Spleen (tissue), 11 donors: Measurements from ENCODE around the gene EEF1AKMT3. TPM values are rescaled to one million over a fixed set of nuclear protein-coding genes. Genes with fewer than 3 reads are reported as not detected.
A peak's percentile ranks its signal among the peaks of the same experiment; 100 is the strongest.

Experiments used
- DNase-seq: peaks from one replicate; pipeline ENCODE4 v3.0.0-alpha.2; 2020
- H3K27ac ChIP-seq, 8 donors: fragments of 200-600 bp; sonication (generic) in 7 of 8; 1 replicate in 4 of 8; 2 replicates in 4 of 8; pipeline versions ENCODE4 v1.5.0 to v1.8.0; 2016 to 2021; ENCODE audit warnings: inconsistent platforms in 4 of 8, mild to moderate bottlenecking in 4 of 8, moderate library complexity in 1 of 8
- H3K27me3 ChIP-seq, 7 donors: fragments of 200-600 bp; sonication (generic) in 6 of 7; replicated peaks in 1 of 7; 1 replicate in 4 of 7; 2 replicates in 3 of 7; pipeline versions ENCODE4 v1.5.0 to v1.8.0; 2016 to 2021; ENCODE audit warnings: inconsistent platforms in 3 of 7, mild to moderate bottlenecking in 1 of 7
- H3K36me3 ChIP-seq, 6 donors: fragments of 200-600 bp; sonication (generic) in 5 of 6; 1 replicate in 4 of 6; 2 replicates in 2 of 6; pipeline versions ENCODE4 v1.5.0 to v1.8.0; 2016 to 2021; ENCODE audit warnings: inconsistent platforms in 2 of 6
- H3K4me1 ChIP-seq, 6 donors: fragments of 200-600 bp; sonication (generic) in 5 of 6; 1 replicate in 3 of 6; 2 replicates in 3 of 6; pipeline versions ENCODE4 v1.5.0 to v1.8.0; 2016 to 2021; ENCODE audit warnings: inconsistent platforms in 3 of 6
- H3K4me3 ChIP-seq, 8 donors: fragments of 200-600 bp; sonication (generic) in 7 of 8; 1 replicate in 4 of 8; 2 replicates in 4 of 8; pipeline versions ENCODE4 v1.5.0 to v1.8.0; 2016 to 2021; ENCODE audit warnings: inconsistent platforms in 4 of 8, mild to moderate bottlenecking in 4 of 8, moderate library complexity in 2 of 8
- H3K9me3 ChIP-seq, 8 donors: fragments of 200-600 bp; sonication (generic) in 7 of 8; 1 replicate in 4 of 8; 2 replicates in 4 of 8; pipeline versions ENCODE4 v1.5.0 to v1.8.0; 2016 to 2021; ENCODE audit warnings: inconsistent platforms in 4 of 8
- POLR2A ChIP-seq, 3 donors: fragments of 450-650 bp; IDR thresholded peaks; one replicate each; pipeline ENCODE4 v1.5.1; 2017; ENCODE audit warnings: antibody characterized with exemption in 3 of 3, mild to moderate bottlenecking in 1 of 3
- POLR2AphosphoS5 ChIP-seq, 3 donors: sonication (generic); formaldehyde crosslinking; IDR thresholded peaks; one replicate each; pipeline ENCODE4 v1.5.1; 2017; ENCODE audit warnings: antibody characterized with exemption in 3 of 3
- WGBS, 5 donors: extraction: QIAGEN DNeasy Blood & Tissue Kit in 3 of 5; methylation state at CpG; one replicate each; pipeline versions ENCODE4 v1.1.5 to v1.1.7; 2013 to 2018; 5-methylcytosine and 5-hydroxymethylcytosine counted together
- intact Hi-C: fragments of 100-400 bp; cut with DNase I; formaldehyde crosslinking; loops from one replicate; pipeline ENCODE4 v1.15.0; 2023; ENCODE audit warnings: low total_unique reads
- polyA plus RNA-seq, 3 donors: library from polyadenylated mRNA; stranded (reverse); fragments of 200-250 nt; gene quantifications; one replicate each; pipeline ENCODE4 v1.2.1, GENCODE V29; 2013
- total RNA-seq, 7 donors: library from RNA; depleted of rRNA in 3 of 7; stranded (reverse); fragments of >200 nt in 3 of 7; fragmentation: NEBNext Ultra II Directional in 4 of 7; extraction: Animal tissue kit (Norgen Biotek cat#: 25700) in 4 of 7; gene quantifications; one replicate each; pipeline versions ENCODE4 v1.1.0 to v1.2.1, GENCODE V29; 2016 to 2021
- TF ChIP-seq, protein P1 (sequence below), 11 experiments: fragments of 200-600 bp in 7 of 11; fragments of 450-650 bp in 4 of 11; sonication (generic) in 4 of 11; IDR thresholded peaks in 8 of 11; conservative IDR thresholded peaks in 3 of 11; 1 replicate in 7 of 11; 2 replicates in 4 of 11; pipeline versions ENCODE4 v1.4.0 to v1.8.0; 2016 to 2021; ENCODE audit warnings: antibody characterized with exemption in 11 of 11, inconsistent platforms in 4 of 11, mild to moderate bottlenecking in 1 of 11
- donor health status: healthy with polysubstance abuse.
- donor health status: DM: no; HTN: no; CAD: no; lungs with moderate emphysema.
- donor health status: DM: no; HTN: no; CAD: no.
- donor health status: Bipolar disorder and iron deficiency.
- donor health status: healthy.
- donor health status: DM: no; HTN: no; CAD: no.
- donor health status: DM: yes; HTN: yes; CAD: no.

EEF1AKMT3 gene
- total and polyA plus RNA-seq, 10 donors: 1.2 to 9.5 (median 4.4) TPM

DNA sequence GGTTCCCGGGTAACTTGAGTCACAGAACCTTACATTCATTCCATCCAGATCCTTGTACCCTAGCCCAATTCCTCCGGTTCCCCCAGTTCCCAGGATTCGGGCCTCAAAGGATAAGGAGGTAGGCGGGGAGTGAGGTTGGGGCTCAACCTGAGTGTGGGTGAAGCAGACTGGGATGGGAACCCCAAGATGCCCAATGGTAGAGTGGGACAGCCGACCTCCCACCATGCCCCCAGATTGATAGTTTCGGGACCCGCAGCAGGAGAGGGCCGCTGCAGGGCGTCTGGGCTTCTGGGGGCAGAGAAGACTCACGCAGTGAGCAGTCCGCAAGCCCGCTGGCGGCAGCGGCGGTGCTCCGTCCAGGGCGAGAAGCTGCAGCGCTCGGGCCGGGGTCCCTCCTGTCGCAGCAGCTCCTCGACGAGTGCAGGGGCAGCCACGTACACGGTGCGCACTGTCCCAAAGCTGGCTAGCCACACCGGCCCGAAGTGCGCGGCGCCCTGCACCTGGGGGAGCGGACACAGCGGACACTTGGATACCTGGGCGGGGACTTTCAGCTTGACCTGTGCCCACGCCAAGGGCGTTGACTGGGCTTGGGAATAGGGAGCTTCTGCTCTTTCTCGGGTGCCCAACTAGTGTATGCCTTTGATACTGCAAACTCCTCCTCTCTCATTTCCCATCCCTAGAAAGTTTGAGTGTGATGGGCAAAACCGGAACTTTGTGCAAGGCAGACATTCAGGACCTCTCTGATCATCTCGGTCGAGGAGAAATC lies 6.5 kb upstream of the EEF1AKMT3 start:
- Histone ChIP-seq H3K9me3 (no peaks in the 10 kb centered on the region), H3K36me3 (peaks cover 0 to 27% (median 1%) of the 10 kb centered on the region in 6 donors), H3K27me3 (peaks cover 7 to 45% (median 36%) of the 10 kb centered on the region in 7 donors), H3K27ac (no peak overlapping the region), H3K4me1 (peaks cover 21 to 40% (median 31%) of the 10 kb centered on the region in 6 donors), H3K4me3 (peak overlapping the region; percentile 12 to 76 (median 50))
- 3 to 7% (median 5%) methylated on average over 17 to 40 of the region's 40 CpGs for WGBS, 5 donors
- intact Hi-C loops: no loop called here
- TF ChIP-seq POLR2AphosphoS5 (IDR thresholded peaks at IDR 0.05) (no peak), POLR2A (IDR thresholded peaks at IDR 0.05) (no peak)
- TF ChIP-seq, protein P1, sequence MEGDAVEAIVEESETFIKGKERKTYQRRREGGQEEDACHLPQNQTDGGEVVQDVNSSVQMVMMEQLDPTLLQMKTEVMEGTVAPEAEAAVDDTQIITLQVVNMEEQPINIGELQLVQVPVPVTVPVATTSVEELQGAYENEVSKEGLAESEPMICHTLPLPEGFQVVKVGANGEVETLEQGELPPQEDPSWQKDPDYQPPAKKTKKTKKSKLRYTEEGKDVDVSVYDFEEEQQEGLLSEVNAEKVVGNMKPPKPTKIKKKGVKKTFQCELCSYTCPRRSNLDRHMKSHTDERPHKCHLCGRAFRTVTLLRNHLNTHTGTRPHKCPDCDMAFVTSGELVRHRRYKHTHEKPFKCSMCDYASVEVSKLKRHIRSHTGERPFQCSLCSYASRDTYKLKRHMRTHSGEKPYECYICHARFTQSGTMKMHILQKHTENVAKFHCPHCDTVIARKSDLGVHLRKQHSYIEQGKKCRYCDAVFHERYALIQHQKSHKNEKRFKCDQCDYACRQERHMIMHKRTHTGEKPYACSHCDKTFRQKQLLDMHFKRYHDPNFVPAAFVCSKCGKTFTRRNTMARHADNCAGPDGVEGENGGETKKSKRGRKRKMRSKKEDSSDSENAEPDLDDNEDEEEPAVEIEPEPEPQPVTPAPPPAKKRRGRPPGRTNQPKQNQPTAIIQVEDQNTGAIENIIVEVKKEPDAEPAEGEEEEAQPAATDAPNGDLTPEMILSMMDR (IDR thresholded peaks at IDR 0.05 in 8 of 11, conservative IDR thresholded peaks at IDR 0.05 in 3 of 11): no peak
- no peak for DNase-seq

- peak in 1 of 3 donors; percentile 7 for TF ChIP-seq POLR2AphosphoS5 (IDR thresholded peaks at IDR 0.05)
- no peak for TF ChIP-seq POLR2A (IDR thresholded peaks at IDR 0.05)
- TF ChIP-seq, protein P1 (IDR thresholded peaks at IDR 0.05 in 8 of 11, conservative IDR thresholded peaks at IDR 0.05 in 3 of 11): no peak
- Histone ChIP-seq H3K36me3 (peaks cover 0 to 28% (median 1%) of the 10 kb centered on the region in 6 donors), H3K4me3 (peak within 1 kb of the TSS; percentile 12 to 76 (median 50)), H3K27me3 (peaks cover 7 to 45% (median 36%) of the 10 kb centered on the region in 7 donors), H3K27ac (no peak within 1 kb of the TSS), H3K9me3 (no peaks in the 10 kb centered on the region), H3K4me1 (peaks cover 27 to 48% (median 39%) of the 10 kb centered on the region in 6 donors)
- DNase-seq: no peak
- intact Hi-C loops: no loop called here
- WGBS, 5 donors: 5 to 11% (median 9%) methylated on average over 33 to 38 of the region's 38 CpGs
Observed at GRCh38 chr12:57766464-57767304, 5.7 kb upstream of the EEF1AKMT3 start, which contains the start of gene CYP27B1. Gene CYP27B1, minus strand, starts transcription at chr12:57767078. Its CDS starts 37 bp downstream, at chr12:57767041.

GRCh38 chr12:57767305-57767698 lies 5.1 kb upstream of the EEF1AKMT3 start:
- no peaks in the 10 kb centered on the region for H3K9me3 ChIP-seq
- TF ChIP-seq, protein P1 (IDR thresholded peaks at IDR 0.05 in 8 of 11, conservative IDR thresholded peaks at IDR 0.05 in 3 of 11): no peak
- TF ChIP-seq POLR2AphosphoS5 (IDR thresholded peaks at IDR 0.05): no peak
- TF ChIP-seq POLR2A (IDR thresholded peaks at IDR 0.05): no peak
- no peak for DNase-seq
- no peak overlapping the region for H3K27ac ChIP-seq
- H3K27me3 ChIP-seq: peaks cover 7 to 45% (median 36%) of the 10 kb centered on the region in 7 donors
- intact Hi-C loops: no loop called here
- H3K4me1 ChIP-seq: peaks cover 28 to 51% (median 41%) of the 10 kb centered on the region in 6 donors
- peak overlapping the region in 1 of 8 donors; percentile 76 for H3K4me3 ChIP-seq
- H3K36me3 ChIP-seq: peaks cover 0 to 28% (median 1%) of the 10 kb centered on the region in 6 donors
